ENCODE results near the gene PRKCH. TPM values are rescaled to one million over a fixed set of nuclear protein-coding genes. Genes with fewer than 3 reads are reported as not detected.
A peak's percentile ranks its signal among the peaks of the same experiment; 100 is the strongest.

PRKCH gene
- total RNA-seq, 1 experiment from 2014 or later, result 5.2 TPM

- Mint-ChIP-seq H3K9me3 (no peaks in the 10 kb centered on the region; a peak in 1 of 5 replicates), H3K27ac (peak overlapping the region in 1 of 3 experiments; percentile 82; a peak in 1 of 7 replicates), H3K27me3 (ENCODE audit: low read depth) (peaks cover 14% of the 10 kb centered on the region), H3K36me3 (ENCODE audit: insufficient read depth in 1 of 3, low read depth in 3 of 3) (no peaks in the 10 kb centered on the region), H3K4me3 (peak overlapping the region; percentile 53 to 71), H3K4me1 (peaks cover 39 to 43% of the 10 kb centered on the region in 2 experiments)
- H4K5ac ChIP-seq (ENCODE audit: insufficient read length, low read depth, low read length), result no peak overlapping the region
- H4K20me1 ChIP-seq (ENCODE audit: control insufficient read depth, insufficient read depth, insufficient read length), result no peaks in the 10 kb centered on the region
- H2BK15ac ChIP-seq (ENCODE audit: low read depth, low read length), result no peak overlapping the region
- peak overlapping the region; percentile 3 for H3K4me2 ChIP-seq (ENCODE audit: insufficient read depth, insufficient read length, low read length)
- peak overlapping the region; percentile 2 for H2AFZ ChIP-seq (ENCODE audit: low read length)
- H3K56ac ChIP-seq (ENCODE audit: insufficient read length, low read depth, low read length), result no peak overlapping the region
- H3T11ph ChIP-seq (ENCODE audit: low read length), result no peak overlapping the region
- H3K9ac ChIP-seq (ENCODE audit: extremely low read depth, insufficient read length, low read length), result peak overlapping the region; percentile 1
- H3K79me1 ChIP-seq (ENCODE audit: insufficient read depth, low read depth, low read length, poor library complexity, severe bottlenecking), result no peaks in the 10 kb centered on the region
- no peak overlapping the region for H3K18ac ChIP-seq (ENCODE audit: insufficient read length, low read depth, low read length)
- H2BK120ac ChIP-seq (ENCODE audit: low read depth, low read length, poor library complexity, severe bottlenecking), result no peak overlapping the region
- H3K14ac ChIP-seq (ENCODE audit: insufficient read depth, low read length), result no peak overlapping the region
- WGBS (ENCODE audit: extremely low coverage, insufficient read length, low lambda C conversion rate), result no CpG with 5 or more reads among the region's 13 CpGs
- H2BK5ac ChIP-seq (ENCODE audit: insufficient read length, low read length), result no peak overlapping the region
- H3K23me2 ChIP-seq (ENCODE audit: insufficient read length, low read depth, low read length, poor library complexity, severe bottlenecking), result peaks cover 3% of the 10 kb centered on the region
- H3K79me2 ChIP-seq (ENCODE audit: insufficient read depth, low read length), result no peaks in the 10 kb centered on the region
- no peaks in the 10 kb centered on the region; the same call in 1 of the 2 replicates for H3K4me1 ChIP-seq (ENCODE audit: insufficient read depth, low read length)
- no peak overlapping the region for H2BK20ac ChIP-seq (ENCODE audit: low read depth, low read length, poor library complexity, severe bottlenecking)
- H3K27me3 ChIP-seq (ENCODE audit: insufficient read depth, low read length), result no peaks in the 10 kb centered on the region
- H2BK12ac ChIP-seq (ENCODE audit: insufficient read length, low read depth, low read length), result no peak overlapping the region
- H3K27ac ChIP-seq (ENCODE audit: insufficient read length, low read depth, low read length), result no peak overlapping the region
- DNase-seq, result peak; percentile 42
- H3K23ac ChIP-seq (ENCODE audit: insufficient read length, low read depth, low read length), result no peak overlapping the region
- no peaks in the 10 kb centered on the region for H3K9me3 ChIP-seq (ENCODE audit: control insufficient read depth, low read depth, low read length)
- no peak overlapping the region for H3K4ac ChIP-seq (ENCODE audit: low read depth, low read length)
- H4K8ac ChIP-seq (replicated peaks; ENCODE audit: insufficient read length, low read depth, low read length), result no peak overlapping the region
- H2AK5ac ChIP-seq (ENCODE audit: insufficient read length, low read length), result no peak overlapping the region
- H4K91ac ChIP-seq (ENCODE audit: insufficient read length, low read depth, low read length), result no peak overlapping the region
- TF ChIP-seq, protein P1, sequence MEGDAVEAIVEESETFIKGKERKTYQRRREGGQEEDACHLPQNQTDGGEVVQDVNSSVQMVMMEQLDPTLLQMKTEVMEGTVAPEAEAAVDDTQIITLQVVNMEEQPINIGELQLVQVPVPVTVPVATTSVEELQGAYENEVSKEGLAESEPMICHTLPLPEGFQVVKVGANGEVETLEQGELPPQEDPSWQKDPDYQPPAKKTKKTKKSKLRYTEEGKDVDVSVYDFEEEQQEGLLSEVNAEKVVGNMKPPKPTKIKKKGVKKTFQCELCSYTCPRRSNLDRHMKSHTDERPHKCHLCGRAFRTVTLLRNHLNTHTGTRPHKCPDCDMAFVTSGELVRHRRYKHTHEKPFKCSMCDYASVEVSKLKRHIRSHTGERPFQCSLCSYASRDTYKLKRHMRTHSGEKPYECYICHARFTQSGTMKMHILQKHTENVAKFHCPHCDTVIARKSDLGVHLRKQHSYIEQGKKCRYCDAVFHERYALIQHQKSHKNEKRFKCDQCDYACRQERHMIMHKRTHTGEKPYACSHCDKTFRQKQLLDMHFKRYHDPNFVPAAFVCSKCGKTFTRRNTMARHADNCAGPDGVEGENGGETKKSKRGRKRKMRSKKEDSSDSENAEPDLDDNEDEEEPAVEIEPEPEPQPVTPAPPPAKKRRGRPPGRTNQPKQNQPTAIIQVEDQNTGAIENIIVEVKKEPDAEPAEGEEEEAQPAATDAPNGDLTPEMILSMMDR (conservative IDR thresholded peaks at IDR 0.05), result no peak
Measured at GRCh38 chr14:61567838-61568571, 246.6 kb downstream of the PRKCH start.
